HepG2 (cell line): ENCODE data around the gene SEC14L1. TPM values are rescaled to one million over a fixed set of nuclear protein-coding genes. Genes with fewer than 3 reads are reported as not detected.

Source experiments
- ATAC-seq: fragments of 200-7000 bp; cut with Tn5 transposase; 3 replicates; pipeline ENCODE4 v1.9.1; 2020; ENCODE audit warnings: mild to moderate bottlenecking, moderate library complexity
- BruUV-seq: library from RNA; stranded (reverse); fragments of 400-500 nt; replicated peaks from 2 replicates; lab custom pipeline; 2021; lab: Mats Ljungman, UMichigan
- CTCF ChIA-PET: fragments of 300-600 bp; formaldehyde crosslinking; extraction: SDS; loops from one replicate; lab custom pipeline; 2021; ENCODE audit warnings: low total read pairs, inconsistent platforms, low intra/inter-chr PET ratio; lab: Yijun Ruan, JAX
- POLR2A ChIA-PET: fragments of 350-600 bp; sonication (Branson Sonifier 250); formaldehyde crosslinking; loops from one replicate; lab custom pipeline; 2020; ENCODE audit warnings: antibody characterized with exemption, inconsistent platforms; lab: Yijun Ruan, JAX
- DNase-seq: peaks from one replicate; pipeline ENCODE4 v3.0.0-alpha.2; 2015; ENCODE audit warnings: low spot score
- FAIRE-seq: peaks from 3 replicates; lab custom pipeline; 2011; peaks lifted over from hg19 to GRCh38; lab: Jason Lieb, UNC
- H2AFZ ChIP-seq: one replicate; pipeline ENCODE4 v1.6.1; 2011; ENCODE audit warnings: low read length, inconsistent platforms
- H3K27ac ChIP-seq: fragments of 300-600 bp; 3 replicates; pipeline ENCODE4 v1.8.0; 2011; ENCODE audit warnings: mixed run types, mild to moderate bottlenecking, mixed read lengths, low read length, inconsistent platforms; ENCODE audit not compliant: insufficient read depth; ENCODE audit errors: extremely low read length
- H3K27me3 ChIP-seq, 2 experiments: fragments of 200-600 bp in 1 of 2; 2 replicates in 1 of 2; 3 replicates in 1 of 2; pipeline versions ENCODE4 v1.6.0 to v1.8.0; 2011; ENCODE audit warnings: low read length in 2 of 2, mild to moderate bottlenecking in 2 of 2, moderate library complexity in 2 of 2, inconsistent platforms in 1 of 2; ENCODE audit not compliant: insufficient read depth in 2 of 2, control insufficient read depth in 1 of 2
- H3K36me3 ChIP-seq, 2 experiments: fragments of 200-600 bp in 1 of 2; replicated peaks in 1 of 2; 2 replicates in 1 of 2; 3 replicates in 1 of 2; pipeline versions ENCODE4 v1.5.1 to v1.8.0; 2011; ENCODE audit warnings: low read length in 2 of 2, inconsistent platforms in 1 of 2; ENCODE audit not compliant: insufficient read depth in 2 of 2, control insufficient read depth in 1 of 2
- H3K4me1 ChIP-seq: 2 replicates; pipeline ENCODE4 v1.5.1; 2012; ENCODE audit warnings: low read length, inconsistent platforms; ENCODE audit not compliant: insufficient read depth
- H3K4me2 ChIP-seq: 2 replicates; pipeline ENCODE4 v1.6.0; 2011; ENCODE audit warnings: low read depth, low read length, inconsistent platforms
- H3K4me3 ChIP-seq, 3 experiments: fragments of 200-600 bp in 1 of 3; sonication (generic), shearing (Covaris generic) in 1 of 3; replicated peaks in 1 of 3; 2 replicates each; pipeline ENCODE4 v1.5.1; 2011 to 2016; ENCODE audit warnings: low read length in 3 of 3, inconsistent platforms in 2 of 3, low read depth in 2 of 3, mild to moderate bottlenecking in 2 of 3, control low read depth in 1 of 3, mixed read lengths in 1 of 3; ENCODE audit not compliant: insufficient read depth in 1 of 3
- H3K79me2 ChIP-seq: one replicate; pipeline ENCODE4 v1.6.1; 2011; ENCODE audit warnings: low read length, inconsistent platforms; ENCODE audit not compliant: insufficient read depth
- H3K9ac ChIP-seq: 2 replicates; pipeline ENCODE4 v1.6.0; 2011; ENCODE audit warnings: mild to moderate bottlenecking, low read depth, low read length, inconsistent platforms; ENCODE audit not compliant: insufficient read depth
- H3K9me3 ChIP-seq: 2 replicates; pipeline ENCODE4 v1.5.1; 2012; ENCODE audit warnings: mild to moderate bottlenecking, low read length
- H4K20me1 ChIP-seq: 2 replicates; pipeline ENCODE4 v1.6.0; 2011; ENCODE audit warnings: inconsistent platforms, mild to moderate bottlenecking, low read length, moderate library complexity; ENCODE audit not compliant: insufficient read depth
- ARNT ChIP-seq: fragments of 450-650 bp; IDR thresholded peaks from 2 replicates; pipeline ENCODE4 v1.6.1; 2017
- ELF3 ChIP-seq: IDR thresholded peaks from 2 replicates; pipeline ENCODE4 v1.6.1; 2016; ENCODE audit warnings: missing genetic modification reagents, missing compliant biosample characterization
- KLF11 ChIP-seq: IDR thresholded peaks from 2 replicates; pipeline ENCODE4 v1.6.1; 2016; ENCODE audit warnings: missing compliant biosample characterization
- MAF1 ChIP-seq: sonication (generic); formaldehyde crosslinking; IDR thresholded peaks from 2 replicates; pipeline ENCODE4 v1.5.0; 2020; ENCODE audit warnings: missing genetic modification reagents, borderline replicate concordance
- MTA3 ChIP-seq: sonication (generic); formaldehyde crosslinking; IDR thresholded peaks from 2 replicates; pipeline ENCODE4 v1.4.0; 2020; ENCODE audit warnings: missing genetic modification reagents
- RBM39 ChIP-seq: fragments of 200-400 bp; formaldehyde crosslinking; IDR thresholded peaks from one replicate; pipeline ENCODE4 v1.6.1; 2018; ENCODE audit warnings: antibody characterized with exemption, mild to moderate bottlenecking, low read depth, low read length; ENCODE audit not compliant: poor library complexity, severe bottlenecking
- RFX5 ChIP-seq: IDR thresholded peaks from 2 replicates; pipeline ENCODE4 v1.6.1; 2011; ENCODE audit warnings: low read depth, low read length, improper control_type of control experiment
- SMAD3 ChIP-seq: sonication (generic); formaldehyde crosslinking; IDR thresholded peaks from 2 replicates; pipeline ENCODE4 v1.4.0; 2020; ENCODE audit warnings: missing genetic modification reagents
- XBP1 ChIP-seq: sonication (generic); formaldehyde crosslinking; IDR thresholded peaks from 2 replicates; pipeline ENCODE4 v1.5.0; 2020; ENCODE audit warnings: missing genetic modification reagents
- ZNF138 ChIP-seq: sonication (generic); formaldehyde crosslinking; IDR thresholded peaks from 2 replicates; pipeline ENCODE4 v1.5.0; 2020; ENCODE audit warnings: mild to moderate bottlenecking, low read depth, missing genetic modification reagents
- ZNF180 ChIP-seq: sonication (generic); formaldehyde crosslinking; IDR thresholded peaks from 2 replicates; pipeline ENCODE4 v1.4.0; 2020; ENCODE audit warnings: low read depth, missing genetic modification reagents, borderline replicate concordance
- ZNF724P ChIP-seq: sonication (generic); formaldehyde crosslinking; IDR thresholded peaks from 2 replicates; pipeline ENCODE4 v1.8.0; 2022; ENCODE audit warnings: missing genetic modification reagents, borderline replicate concordance
- ZNF839 ChIP-seq: sonication (generic); formaldehyde crosslinking; IDR thresholded peaks from 2 replicates; pipeline ENCODE4 v1.4.0; 2020; ENCODE audit warnings: missing genetic modification reagents, mild to moderate bottlenecking, borderline replicate concordance
- WGBS: methylation state at CpG from one replicate; pipeline ENCODE4 v1.1.6; 2017; ENCODE audit warnings: low lambda C conversion rate; 5-methylcytosine and 5-hydroxymethylcytosine counted together
- in situ Hi-C: cut with HindIII; loops from 2 replicates; pipeline ENCODE4 v1.10.0; 2017; ENCODE audit warnings: low pct_unique_long_range_greater_than_20kb; ENCODE audit not compliant: extremely low pct_ligation_motif_present
- intact Hi-C: fragments of 100-400 bp; cut with micrococcal nuclease; formaldehyde crosslinking; loops from one replicate; pipeline ENCODE4 v1.10.0; 2022; ENCODE audit not compliant: unreplicated experiment
- polyA plus RNA-seq, 8 experiments: library from polyadenylated mRNA; depleted of rRNA in 3 of 8; stranded (reverse) in 7 of 8; unstranded in 1 of 8; fragments of >200 nt; fragmentation: Illumina TruSeq in 4 of 8; extraction: Trizol in 4 of 8; gene quantifications; 2 replicates each; pipeline versions ENCODE4 v1.2.1 to v1.2.3, GENCODE V29; 2011 to 2016; ENCODE audit warnings: low read depth in 4 of 8, missing spikeins in 1 of 8, mixed read lengths in 1 of 8; ENCODE audit not compliant: insufficient read depth in 1 of 8
- total RNA-seq, 5 experiments: library from RNA; depleted of rRNA; stranded (reverse); fragments of >200 nt; fragmentation: Illumina TruSeq; extraction: Trizol; gene quantifications; 2 replicates each; pipeline ENCODE4 v1.2.3, GENCODE V29; 2016; ENCODE audit warnings: low read depth in 1 of 5
- TF ChIP-seq, protein P1 (sequence below): sonication (generic); formaldehyde crosslinking; IDR thresholded peaks from 2 replicates; pipeline ENCODE4 v1.4.0; 2020; ENCODE audit warnings: missing genetic modification reagents
- TF ChIP-seq, protein P2 (sequence below): sonication (generic); formaldehyde crosslinking; IDR thresholded peaks from 2 replicates; pipeline ENCODE4 v1.4.0; 2020; ENCODE audit warnings: mild to moderate bottlenecking, low read depth, missing genetic modification reagents
- TF ChIP-seq, protein P3 (sequence below): sonication (generic); formaldehyde crosslinking; IDR thresholded peaks from 2 replicates; pipeline ENCODE4 v1.5.0; 2020; ENCODE audit warnings: mild to moderate bottlenecking, missing genetic modification reagents, borderline replicate concordance
- TF ChIP-seq, protein P4 (sequence below): sonication (generic); formaldehyde crosslinking; IDR thresholded peaks from 2 replicates; pipeline ENCODE4 v1.4.0; 2020; ENCODE audit warnings: missing genetic modification reagents, mild to moderate bottlenecking, borderline replicate concordance

Gene SEC14L1
- total and polyA plus RNA-seq, 2 of the 13 experiments (the other 11 are each of a cell fraction or from before 2014, with no cell fraction given): 26.3 to 43.9 TPM

DNA sequence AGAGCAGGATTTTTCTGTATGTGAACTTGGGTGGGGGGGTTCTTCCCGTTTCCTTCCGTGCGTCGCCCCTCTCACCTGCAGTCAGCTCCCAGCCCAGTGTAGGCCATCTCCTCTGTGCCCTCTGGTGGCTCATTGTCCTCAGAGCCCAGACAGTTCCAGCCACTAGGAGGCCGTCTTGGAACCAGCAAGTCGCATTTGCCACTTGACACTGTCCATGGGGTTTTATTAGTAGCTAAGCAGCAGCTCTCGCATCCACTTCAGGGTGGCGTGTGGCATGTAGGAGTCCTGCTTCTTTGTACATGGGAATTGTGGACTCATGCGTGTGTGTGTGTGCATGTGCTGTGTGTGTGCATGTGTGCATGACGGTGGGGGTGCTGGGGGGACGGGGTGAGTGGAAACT lies 74.0 kb downstream of the SEC14L1 start:
- BruUV-seq: no TSS peak
- Histone ChIP-seq H3K4me2 (no peak overlapping the region), H3K27ac (no peak overlapping the region), H3K27me3 (no peaks in the 10 kb centered on the region), H3K4me1 (peaks cover 5% of the 10 kb centered on the region), H3K36me3 (peaks cover 60 to 74% of the 10 kb centered on the region in 2 experiments), H3K9ac (no peak overlapping the region), H3K9me3 (no peaks in the 10 kb centered on the region), H2AFZ (no peak overlapping the region), H3K79me2 (no peaks in the 10 kb centered on the region), H4K20me1 (no peaks in the 10 kb centered on the region), H3K4me3 (no peak overlapping the region)
- ChIA-PET POLR2A (interaction anchor here (1.4 kb wide), 1 partner anchor 126 kb away, joined by 5 read pairs; no protein-coding TSS in a partner anchor), CTCF (interaction anchor here (0.7 to 3.5 kb wide), 3 partner anchors 32 to 127 kb away, joined by 3 to 17 read pairs (median 9); no protein-coding TSS in a partner anchor)
- FAIRE-seq (peak; percentile 85), DNase-seq (peak; percentile 65), ATAC-seq (peak; percentile 87)
- in situ Hi-C loops (no loop called here), intact Hi-C loops (no loop called here)
- 89% methylated on average over 11 of the region's 11 CpGs for whole genome bisulfite sequencing
- TF ChIP-seq ARNT (no peak), ZNF839 (CRISPR knock-in tag) (no peak), SMAD3 (no peak), XBP1 (no peak), RFX5 (no peak), MAF1 (CRISPR knock-in tag) (no peak), ELF3 (CRISPR knock-in tag) (no peak), ZNF180 (CRISPR knock-in tag) (no peak), KLF11 (CRISPR knock-in tag) (no peak), RBM39 (peak; percentile 49), ZNF138 (no peak), MTA3 (CRISPR knock-in tag) (no peak), ZNF724P (CRISPR knock-in tag) (no peak)
- TF ChIP-seq, protein P1, sequence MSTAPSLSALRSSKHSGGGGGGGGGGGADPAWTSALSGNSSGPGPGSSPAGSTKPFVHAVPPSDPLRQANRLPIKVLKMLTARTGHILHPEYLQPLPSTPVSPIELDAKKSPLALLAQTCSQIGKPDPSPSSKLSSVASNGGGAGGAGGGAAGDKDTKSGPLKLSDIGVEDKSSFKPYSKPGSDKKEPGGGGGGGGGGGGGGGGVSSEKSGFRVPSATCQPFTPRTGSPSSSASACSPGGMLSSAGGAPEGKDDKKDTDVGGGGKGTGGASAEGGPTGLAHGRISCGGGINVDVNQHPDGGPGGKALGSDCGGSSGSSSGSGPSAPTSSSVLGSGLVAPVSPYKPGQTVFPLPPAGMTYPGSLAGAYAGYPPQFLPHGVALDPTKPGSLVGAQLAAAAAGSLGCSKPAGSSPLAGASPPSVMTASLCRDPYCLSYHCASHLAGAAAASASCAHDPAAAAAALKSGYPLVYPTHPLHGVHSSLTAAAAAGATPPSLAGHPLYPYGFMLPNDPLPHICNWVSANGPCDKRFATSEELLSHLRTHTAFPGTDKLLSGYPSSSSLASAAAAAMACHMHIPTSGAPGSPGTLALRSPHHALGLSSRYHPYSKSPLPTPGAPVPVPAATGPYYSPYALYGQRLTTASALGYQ (CRISPR knock-in tag): no peak
- TF ChIP-seq, protein P2, sequence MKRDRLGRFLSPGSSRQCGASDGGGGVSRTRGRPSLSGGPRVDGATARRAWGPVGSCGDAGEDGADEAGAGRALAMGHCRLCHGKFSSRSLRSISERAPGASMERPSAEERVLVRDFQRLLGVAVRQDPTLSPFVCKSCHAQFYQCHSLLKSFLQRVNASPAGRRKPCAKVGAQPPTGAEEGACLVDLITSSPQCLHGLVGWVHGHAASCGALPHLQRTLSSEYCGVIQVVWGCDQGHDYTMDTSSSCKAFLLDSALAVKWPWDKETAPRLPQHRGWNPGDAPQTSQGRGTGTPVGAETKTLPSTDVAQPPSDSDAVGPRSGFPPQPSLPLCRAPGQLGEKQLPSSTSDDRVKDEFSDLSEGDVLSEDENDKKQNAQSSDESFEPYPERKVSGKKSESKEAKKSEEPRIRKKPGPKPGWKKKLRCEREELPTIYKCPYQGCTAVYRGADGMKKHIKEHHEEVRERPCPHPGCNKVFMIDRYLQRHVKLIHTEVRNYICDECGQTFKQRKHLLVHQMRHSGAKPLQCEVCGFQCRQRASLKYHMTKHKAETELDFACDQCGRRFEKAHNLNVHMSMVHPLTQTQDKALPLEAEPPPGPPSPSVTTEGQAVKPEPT (CRISPR knock-in tag): no peak
- TF ChIP-seq, protein P3, sequence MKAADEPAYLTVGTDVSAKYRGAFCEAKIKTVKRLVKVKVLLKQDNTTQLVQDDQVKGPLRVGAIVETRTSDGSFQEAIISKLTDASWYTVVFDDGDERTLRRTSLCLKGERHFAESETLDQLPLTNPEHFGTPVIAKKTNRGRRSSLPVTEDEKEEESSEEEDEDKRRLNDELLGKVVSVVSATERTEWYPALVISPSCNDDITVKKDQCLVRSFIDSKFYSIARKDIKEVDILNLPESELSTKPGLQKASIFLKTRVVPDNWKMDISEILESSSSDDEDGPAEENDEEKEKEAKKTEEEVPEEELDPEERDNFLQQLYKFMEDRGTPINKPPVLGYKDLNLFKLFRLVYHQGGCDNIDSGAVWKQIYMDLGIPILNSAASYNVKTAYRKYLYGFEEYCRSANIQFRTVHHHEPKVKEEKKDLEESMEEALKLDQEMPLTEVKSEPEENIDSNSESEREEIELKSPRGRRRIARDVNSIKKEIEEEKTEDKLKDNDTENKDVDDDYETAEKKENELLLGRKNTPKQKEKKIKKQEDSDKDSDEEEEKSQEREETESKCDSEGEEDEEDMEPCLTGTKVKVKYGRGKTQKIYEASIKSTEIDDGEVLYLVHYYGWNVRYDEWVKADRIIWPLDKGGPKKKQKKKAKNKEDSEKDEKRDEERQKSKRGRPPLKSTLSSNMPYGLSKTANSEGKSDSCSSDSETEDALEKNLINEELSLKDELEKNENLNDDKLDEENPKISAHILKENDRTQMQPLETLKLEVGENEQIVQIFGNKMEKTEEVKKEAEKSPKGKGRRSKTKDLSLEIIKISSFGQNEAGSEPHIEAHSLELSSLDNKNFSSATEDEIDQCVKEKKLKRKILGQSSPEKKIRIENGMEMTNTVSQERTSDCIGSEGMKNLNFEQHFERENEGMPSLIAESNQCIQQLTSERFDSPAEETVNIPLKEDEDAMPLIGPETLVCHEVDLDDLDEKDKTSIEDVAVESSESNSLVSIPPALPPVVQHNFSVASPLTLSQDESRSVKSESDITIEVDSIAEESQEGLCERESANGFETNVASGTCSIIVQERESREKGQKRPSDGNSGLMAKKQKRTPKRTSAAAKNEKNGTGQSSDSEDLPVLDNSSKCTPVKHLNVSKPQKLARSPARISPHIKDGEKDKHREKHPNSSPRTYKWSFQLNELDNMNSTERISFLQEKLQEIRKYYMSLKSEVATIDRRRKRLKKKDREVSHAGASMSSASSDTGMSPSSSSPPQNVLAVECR (CRISPR knock-in tag): peak; percentile 30; the same call in 1 of the 2 replicates
- TF ChIP-seq, protein P4, sequence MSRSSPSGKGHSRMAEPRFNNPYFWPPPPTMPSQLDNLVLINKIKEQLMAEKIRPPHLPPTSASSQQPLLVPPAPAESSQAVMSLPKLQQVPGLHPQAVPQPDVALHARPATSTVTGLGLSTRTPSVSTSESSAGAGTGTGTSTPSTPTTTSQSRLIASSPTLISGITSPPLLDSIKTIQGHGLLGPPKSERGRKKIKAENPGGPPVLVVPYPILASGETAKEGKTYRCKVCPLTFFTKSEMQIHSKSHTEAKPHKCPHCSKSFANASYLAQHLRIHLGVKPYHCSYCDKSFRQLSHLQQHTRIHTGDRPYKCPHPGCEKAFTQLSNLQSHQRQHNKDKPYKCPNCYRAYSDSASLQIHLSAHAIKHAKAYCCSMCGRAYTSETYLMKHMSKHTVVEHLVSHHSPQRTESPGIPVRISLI: no peak
